Neural cell (in vitro differentiated cells): ENCODE measurements around the gene SLFN12L. TPM values are rescaled to one million over a fixed set of nuclear protein-coding genes. Genes with fewer than 3 reads are reported as not detected.

Experiments used
- H2AFZ ChIP-seq: fragments of 200-600, 300-800 bp; sonication (generic), shearing (Covaris generic); 2 replicates; pipeline ENCODE4 v1.6.0; 2014; ENCODE audit warnings: low read depth, mild to moderate bottlenecking, antibody characterized with exemption, low read length, moderate library complexity
- H3F3A ChIP-seq: fragments of 200-600 bp; shearing (Covaris generic); 2 replicates; pipeline ENCODE4 v1.6.1; 2016; ENCODE audit warnings: mild to moderate bottlenecking, moderate library complexity, mixed read lengths, antibody characterized with exemption, low read length; ENCODE audit not compliant: insufficient read depth, poor library complexity, severe bottlenecking
- H3K27ac ChIP-seq: fragments of 200-600, 300-800 bp; sonication (generic), shearing (Covaris generic); 2 replicates; pipeline ENCODE4 v1.5.1; 2014; ENCODE audit warnings: mild to moderate bottlenecking, low read length, moderate library complexity
- H3K27me3 ChIP-seq: fragments of 300-800, 200-600 bp; sonication (generic), shearing (Covaris generic); 2 replicates; pipeline ENCODE4 v1.6.0; 2014; ENCODE audit warnings: mild to moderate bottlenecking, low read depth, low read length, moderate library complexity; ENCODE audit not compliant: insufficient read depth
- H3K36me3 ChIP-seq: fragments of 300-800, 200-600 bp; sonication (generic), shearing (Covaris generic); 2 replicates; pipeline ENCODE4 v1.5.1; 2014; ENCODE audit warnings: mild to moderate bottlenecking, antibody characterized with exemption, low read length, moderate library complexity; ENCODE audit not compliant: insufficient read depth
- H3K4me2 ChIP-seq: fragments of 300-800, 200-600 bp; sonication (generic), shearing (Covaris generic); 2 replicates; pipeline ENCODE4 v1.6.0; 2014; ENCODE audit warnings: mild to moderate bottlenecking, low read length
- H3K4me3 ChIP-seq: fragments of 300-800, 200-600 bp; sonication (generic), shearing (Covaris generic); 2 replicates; pipeline ENCODE4 v1.5.1; 2014; ENCODE audit warnings: mild to moderate bottlenecking, low read length, moderate library complexity
- H3K79me2 ChIP-seq: fragments of 200-600 bp; shearing (Covaris generic); replicated peaks from 2 replicates; pipeline ENCODE4 v1.6.0; 2014; ENCODE audit warnings: mild to moderate bottlenecking, low read length, moderate library complexity; ENCODE audit not compliant: insufficient read depth
- H3K9ac ChIP-seq: fragments of 300-800, 200-600 bp; sonication (generic), shearing (Covaris generic); 2 replicates; pipeline ENCODE4 v1.6.1; 2016; ENCODE audit warnings: mild to moderate bottlenecking, low read length, mixed read lengths
- H3K9me2 ChIP-seq: fragments of 200-600 bp; shearing (Covaris generic); 2 replicates; pipeline ENCODE4 v1.6.1; 2016; ENCODE audit warnings: mild to moderate bottlenecking, low read length, mixed read lengths; ENCODE audit not compliant: insufficient read depth
- H3K9me3 ChIP-seq: fragments of 200-600, 300-800 bp; sonication (generic), shearing (Covaris generic); 2 replicates; pipeline ENCODE4 v1.6.1; 2016; ENCODE audit warnings: mild to moderate bottlenecking, mixed run types, low read length, moderate library complexity, mixed read lengths
- H4K20me1 ChIP-seq: fragments of 200-600 bp; shearing (Covaris generic); 2 replicates; pipeline ENCODE4 v1.6.1; 2016; ENCODE audit warnings: mild to moderate bottlenecking, mixed run types; ENCODE audit not compliant: insufficient read depth
- EP300 ChIP-seq: fragments of 450-650 bp; conservative IDR thresholded peaks from 2 replicates; pipeline ENCODE4 v1.6.1; 2014; ENCODE audit warnings: antibody characterized with exemption, mild to moderate bottlenecking, moderate library complexity; ENCODE audit not compliant: poor library complexity, severe bottlenecking
- EZH2 ChIP-seq: fragments of 200-600, 300-800 bp; shearing (Covaris generic), sonication (generic); IDR thresholded peaks from 2 replicates; pipeline ENCODE4 v1.6.1; 2014; ENCODE audit warnings: antibody characterized with exemption, low read length, borderline replicate concordance, mild to moderate bottlenecking; ENCODE audit not compliant: insufficient read depth, poor library complexity, severe bottlenecking
- MXI1 ChIP-seq: fragments of 450-650 bp; conservative IDR thresholded peaks from 2 replicates; pipeline ENCODE4 v1.6.1; 2014; ENCODE audit warnings: antibody characterized with exemption, mild to moderate bottlenecking; ENCODE audit not compliant: poor library complexity, severe bottlenecking
- POLR2AphosphoS5 ChIP-seq: IDR thresholded peaks from 2 replicates; pipeline ENCODE4 v1.6.1; 2012
- RAD21 ChIP-seq: fragments of 450-650 bp; conservative IDR thresholded peaks from 2 replicates; pipeline ENCODE4 v1.6.1; 2014; ENCODE audit warnings: antibody characterized with exemption, mild to moderate bottlenecking, moderate library complexity
- SMC3 ChIP-seq: fragments of 450-650 bp; conservative IDR thresholded peaks from 2 replicates; pipeline ENCODE4 v1.6.1; 2014; ENCODE audit warnings: antibody characterized with exemption, mild to moderate bottlenecking, moderate library complexity; ENCODE audit not compliant: poor library complexity
- TAF1 ChIP-seq: IDR thresholded peaks from 2 replicates; pipeline ENCODE4 v1.6.1; 2012; ENCODE audit warnings: low read depth
- polyA plus RNA-seq: library from polyadenylated mRNA; depleted of rRNA; stranded (reverse); fragments of >200 nt; gene quantifications from 2 replicates; pipeline ENCODE4 v1.2.3, GENCODE V29; 2014
- TF ChIP-seq, protein P1 (sequence below): fragments of 450-650 bp; IDR thresholded peaks from 2 replicates; pipeline ENCODE4 v1.5.1; 2014; ENCODE audit warnings: antibody characterized with exemption, mild to moderate bottlenecking, moderate library complexity; ENCODE audit not compliant: poor library complexity, severe bottlenecking
- TF ChIP-seq, protein P2 (sequence below): IDR thresholded peaks from 2 replicates; pipeline ENCODE4 v1.6.1; 2012; ENCODE audit warnings: borderline replicate concordance

Gene SLFN12L
- polyA plus RNA-seq, 1 donor from 2014 or later: not detected

DNA sequence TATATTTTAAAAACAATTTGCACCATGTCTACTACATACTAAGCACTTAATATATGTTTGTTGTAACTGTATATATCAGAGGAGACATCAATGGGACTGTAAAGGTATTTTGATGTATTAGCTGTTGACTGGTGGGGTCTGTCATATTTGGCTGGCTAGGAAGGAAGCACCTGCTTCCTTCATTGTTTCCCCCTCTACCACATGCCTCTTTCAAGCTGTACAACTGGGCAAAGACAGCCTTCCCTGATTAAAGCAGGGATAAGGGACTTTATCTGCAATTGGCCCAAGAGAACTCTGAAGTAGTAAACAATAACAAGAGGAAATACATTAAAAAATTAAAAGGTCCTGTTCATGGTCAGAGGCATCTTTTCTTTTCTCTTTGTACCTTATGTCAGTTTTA, 5.5 kb upstream of the SLFN12L start:
- Histone ChIP-seq H3K27me3 (peaks cover 5% of the 10 kb centered on the region), H3K4me2 (no peak overlapping the region), H3K36me3 (no peaks in the 10 kb centered on the region)

DNA sequence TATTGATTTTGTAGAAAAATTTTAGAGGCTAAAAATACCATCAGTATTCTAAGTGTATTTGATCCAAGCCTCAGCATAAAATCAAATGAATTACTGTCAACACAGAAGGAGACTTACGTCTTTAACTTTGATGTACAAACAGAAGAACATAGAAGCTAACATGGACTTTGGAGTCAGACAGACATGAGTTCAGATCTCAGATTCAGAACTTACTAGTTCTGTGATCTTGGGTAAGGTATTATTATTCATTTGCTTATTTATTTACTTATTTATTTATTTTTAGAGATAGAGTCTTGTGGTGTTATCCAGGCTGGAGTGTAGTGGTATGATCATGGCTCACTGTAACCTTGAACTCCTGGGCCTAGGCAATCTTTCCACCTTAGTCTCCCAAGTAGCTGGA, 4.0 kb upstream of the SLFN12L start:
- Histone ChIP-seq H4K20me1 (no peaks in the 10 kb centered on the region), H2AFZ (no peak overlapping the region), H3K79me2 (no peaks in the 10 kb centered on the region), H3K9me3 (no peaks in the 10 kb centered on the region), H3K27ac (no peak overlapping the region), H3K9me2 (no peaks in the 10 kb centered on the region), H3K4me2 (no peak overlapping the region), H3K36me3 (no peaks in the 10 kb centered on the region), H3K4me3 (no peak overlapping the region), H3K27me3 (peaks cover 5% of the 10 kb centered on the region), H3F3A (no peaks in the 10 kb centered on the region), H3K9ac (no peak overlapping the region)
- TF ChIP-seq EP300 (no peak), RAD21 (no peak), TAF1 (no peak), POLR2AphosphoS5 (no peak), MXI1 (no peak), SMC3 (no peak)
- TF ChIP-seq, protein P1, sequence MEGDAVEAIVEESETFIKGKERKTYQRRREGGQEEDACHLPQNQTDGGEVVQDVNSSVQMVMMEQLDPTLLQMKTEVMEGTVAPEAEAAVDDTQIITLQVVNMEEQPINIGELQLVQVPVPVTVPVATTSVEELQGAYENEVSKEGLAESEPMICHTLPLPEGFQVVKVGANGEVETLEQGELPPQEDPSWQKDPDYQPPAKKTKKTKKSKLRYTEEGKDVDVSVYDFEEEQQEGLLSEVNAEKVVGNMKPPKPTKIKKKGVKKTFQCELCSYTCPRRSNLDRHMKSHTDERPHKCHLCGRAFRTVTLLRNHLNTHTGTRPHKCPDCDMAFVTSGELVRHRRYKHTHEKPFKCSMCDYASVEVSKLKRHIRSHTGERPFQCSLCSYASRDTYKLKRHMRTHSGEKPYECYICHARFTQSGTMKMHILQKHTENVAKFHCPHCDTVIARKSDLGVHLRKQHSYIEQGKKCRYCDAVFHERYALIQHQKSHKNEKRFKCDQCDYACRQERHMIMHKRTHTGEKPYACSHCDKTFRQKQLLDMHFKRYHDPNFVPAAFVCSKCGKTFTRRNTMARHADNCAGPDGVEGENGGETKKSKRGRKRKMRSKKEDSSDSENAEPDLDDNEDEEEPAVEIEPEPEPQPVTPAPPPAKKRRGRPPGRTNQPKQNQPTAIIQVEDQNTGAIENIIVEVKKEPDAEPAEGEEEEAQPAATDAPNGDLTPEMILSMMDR: no peak
- TF ChIP-seq, protein P2, sequence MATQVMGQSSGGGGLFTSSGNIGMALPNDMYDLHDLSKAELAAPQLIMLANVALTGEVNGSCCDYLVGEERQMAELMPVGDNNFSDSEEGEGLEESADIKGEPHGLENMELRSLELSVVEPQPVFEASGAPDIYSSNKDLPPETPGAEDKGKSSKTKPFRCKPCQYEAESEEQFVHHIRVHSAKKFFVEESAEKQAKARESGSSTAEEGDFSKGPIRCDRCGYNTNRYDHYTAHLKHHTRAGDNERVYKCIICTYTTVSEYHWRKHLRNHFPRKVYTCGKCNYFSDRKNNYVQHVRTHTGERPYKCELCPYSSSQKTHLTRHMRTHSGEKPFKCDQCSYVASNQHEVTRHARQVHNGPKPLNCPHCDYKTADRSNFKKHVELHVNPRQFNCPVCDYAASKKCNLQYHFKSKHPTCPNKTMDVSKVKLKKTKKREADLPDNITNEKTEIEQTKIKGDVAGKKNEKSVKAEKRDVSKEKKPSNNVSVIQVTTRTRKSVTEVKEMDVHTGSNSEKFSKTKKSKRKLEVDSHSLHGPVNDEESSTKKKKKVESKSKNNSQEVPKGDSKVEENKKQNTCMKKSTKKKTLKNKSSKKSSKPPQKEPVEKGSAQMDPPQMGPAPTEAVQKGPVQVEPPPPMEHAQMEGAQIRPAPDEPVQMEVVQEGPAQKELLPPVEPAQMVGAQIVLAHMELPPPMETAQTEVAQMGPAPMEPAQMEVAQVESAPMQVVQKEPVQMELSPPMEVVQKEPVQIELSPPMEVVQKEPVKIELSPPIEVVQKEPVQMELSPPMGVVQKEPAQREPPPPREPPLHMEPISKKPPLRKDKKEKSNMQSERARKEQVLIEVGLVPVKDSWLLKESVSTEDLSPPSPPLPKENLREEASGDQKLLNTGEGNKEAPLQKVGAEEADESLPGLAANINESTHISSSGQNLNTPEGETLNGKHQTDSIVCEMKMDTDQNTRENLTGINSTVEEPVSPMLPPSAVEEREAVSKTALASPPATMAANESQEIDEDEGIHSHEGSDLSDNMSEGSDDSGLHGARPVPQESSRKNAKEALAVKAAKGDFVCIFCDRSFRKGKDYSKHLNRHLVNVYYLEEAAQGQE: no peak

More for the DNA sequence above, 5.5 kb upstream of the SLFN12L start:
- Histone ChIP-seq H3K79me2 (no peaks in the 10 kb centered on the region), H3K9me2 (no peaks in the 10 kb centered on the region), H3K9me3 (no peaks in the 10 kb centered on the region), H3K9ac (no peak overlapping the region), H3K4me3 (no peak overlapping the region), H2AFZ (no peak overlapping the region), H3K27ac (no peak overlapping the region), H4K20me1 (no peaks in the 10 kb centered on the region), H3F3A (no peaks in the 10 kb centered on the region)
- TF ChIP-seq EP300 (no peak), MXI1 (no peak), POLR2AphosphoS5 (no peak), TAF1 (no peak), EZH2 (no peak), RAD21 (no peak), SMC3 (no peak)
- TF ChIP-seq, protein P2: no peak
- TF ChIP-seq, protein P1: no peak
